K562 (cell line): ENCODE data around the gene KRTAP4-5. TPM values are rescaled to one million over a fixed set of nuclear protein-coding genes. Genes with fewer than 3 reads are reported as not detected.

ENCODE experiments used
- ATAC-seq: fragments of 200-7000 bp; cut with Tn5 transposase; 3 replicates; pipeline ENCODE4 v1.9.1; 2020; ENCODE audit warnings: moderate library complexity
- BruUV-seq: library from RNA; stranded (reverse); fragments of 400-500 nt; replicated peaks from 2 replicates; lab custom pipeline; 2021; lab: Mats Ljungman, UMichigan
- CTCF ChIA-PET: fragments of 300-600 bp; formaldehyde crosslinking; extraction: SDS; loops from one replicate; lab custom pipeline; 2021; ENCODE audit warnings: low intra/inter-chr PET ratio; lab: Yijun Ruan, JAX
- POLR2A ChIA-PET: fragments of 300-600, 350-650 bp; sonication (Branson Sonifier 250); formaldehyde crosslinking; extraction: SDS; loops from one replicate; lab custom pipeline; 2021; ENCODE audit warnings: antibody characterized with exemption, inconsistent platforms; lab: Yijun Ruan, JAX
- DNase-seq, 4 experiments: peaks; one replicate each; pipeline versions ENCODE4 v3.0.0 to v3.0.0-alpha.2; 2011 to 2018; ENCODE audit warnings: low spot score in 3 of 4, mixed read lengths in 3 of 4; ENCODE audit errors: extremely low read depth in 1 of 4
- FAIRE-seq: peaks from 2 replicates; lab custom pipeline; 2011; peaks lifted over from hg19 to GRCh38; lab: Jason Lieb, UNC
- H2AFZ ChIP-seq: 2 replicates; pipeline ENCODE4 v1.6.0; 2011; ENCODE audit warnings: low read depth, low read length, control low read depth, inconsistent platforms
- H3K27ac ChIP-seq: fragments of 200-600 bp; 3 replicates; pipeline ENCODE4 v1.8.0; 2011; ENCODE audit warnings: low read depth, mild to moderate bottlenecking, control low read depth, inconsistent platforms, low read length, moderate library complexity, mixed read lengths; ENCODE audit errors: extremely low read depth
- H3K27me3 ChIP-seq, 2 experiments: fragments of 300-600 bp in 1 of 2; 2 replicates in 1 of 2; 3 replicates in 1 of 2; pipeline versions ENCODE4 v1.6.0 to v1.8.0; 2011; ENCODE audit warnings: inconsistent platforms in 2 of 2, low read length in 2 of 2, mild to moderate bottlenecking in 1 of 2, mixed read lengths in 1 of 2, moderate library complexity in 1 of 2; ENCODE audit not compliant: control insufficient read depth in 2 of 2, insufficient read depth in 2 of 2
- H3K36me3 ChIP-seq: fragments of 300-600 bp; 3 replicates; pipeline ENCODE4 v1.8.0; 2011; ENCODE audit warnings: mild to moderate bottlenecking, low read length, inconsistent platforms; ENCODE audit not compliant: control insufficient read depth, insufficient read depth
- H3K4me1 ChIP-seq, 2 experiments: fragments of 200-600 bp in 1 of 2; replicated peaks in 1 of 2; 2 replicates in 1 of 2; 3 replicates in 1 of 2; pipeline versions ENCODE4 v1.5.1 to v1.8.0; 2011; ENCODE audit warnings: inconsistent platforms in 2 of 2, low read length in 2 of 2, mild to moderate bottlenecking in 1 of 2, mixed read lengths in 1 of 2, moderate library complexity in 1 of 2; ENCODE audit not compliant: control insufficient read depth in 2 of 2, insufficient read depth in 2 of 2
- H3K4me2 ChIP-seq: 2 replicates; pipeline ENCODE4 v1.6.1; 2011; ENCODE audit warnings: low read length, control low read depth, inconsistent platforms, mixed read lengths; ENCODE audit not compliant: insufficient read depth
- H3K4me3 ChIP-seq: fragments of 200-600 bp; sonication (generic), shearing (Covaris generic); 2 replicates; pipeline ENCODE4 v1.5.1; 2016; ENCODE audit warnings: control low read depth, inconsistent platforms
- H3K79me2 ChIP-seq: fragments of 200-600 bp; 3 replicates; pipeline ENCODE4 v1.8.0; 2011; ENCODE audit warnings: low read length, inconsistent platforms; ENCODE audit not compliant: control insufficient read depth, insufficient read depth
- H3K9ac ChIP-seq, 2 experiments: 2 replicates each; pipeline versions ENCODE4 v1.6.0 to v1.6.1; 2011; ENCODE audit warnings: low read depth in 2 of 2, low read length in 2 of 2, control low read depth in 1 of 2, inconsistent platforms in 1 of 2, mild to moderate bottlenecking in 1 of 2, mixed read lengths in 1 of 2; ENCODE audit not compliant: insufficient read depth in 1 of 2
- H3K9me1 ChIP-seq: one replicate; pipeline ENCODE4 v1.6.0; 2011; ENCODE audit warnings: inconsistent platforms, mild to moderate bottlenecking, low read length, moderate library complexity; ENCODE audit not compliant: control insufficient read depth, insufficient read depth
- H3K9me3 ChIP-seq: replicated peaks from 2 replicates; pipeline ENCODE4 v1.5.1; 2011; ENCODE audit warnings: low read depth, low read length, inconsistent platforms; ENCODE audit not compliant: control insufficient read depth, insufficient read depth
- H4K20me1 ChIP-seq: replicated peaks from 2 replicates; pipeline ENCODE4 v1.6.1; 2011; ENCODE audit warnings: low read length, inconsistent platforms, mixed read lengths; ENCODE audit not compliant: control insufficient read depth, insufficient read depth
- PBX2 ChIP-seq, 2 experiments: IDR thresholded peaks in 1 of 2; conservative IDR thresholded peaks in 1 of 2; 2 replicates each; pipeline ENCODE4 v1.6.1; 2016; ENCODE audit warnings: low read depth in 2 of 2, mild to moderate bottlenecking in 1 of 2, missing compliant biosample characterization in 1 of 2, missing genetic modification characterization in 1 of 2, moderate library complexity in 1 of 2
- RAD21 ChIP-seq, 2 experiments: fragments of 250-450 bp in 1 of 2; fragments of 450-650 bp in 1 of 2; sonication (Bioruptor Pico) in 1 of 2; formaldehyde crosslinking in 1 of 2; IDR thresholded peaks in 1 of 2; conservative IDR thresholded peaks in 1 of 2; 2 replicates each; pipeline versions ENCODE4 v1.4.0 to v1.8.0; 2020 to 2022; ENCODE audit warnings: mild to moderate bottlenecking in 2 of 2, moderate library complexity in 1 of 2
- ZNF263 ChIP-seq: sonication (generic); formaldehyde crosslinking; IDR thresholded peaks from 2 replicates; pipeline ENCODE4 v1.8.0; 2022; ENCODE audit warnings: mild to moderate bottlenecking, missing genetic modification reagents, borderline replicate concordance
- WGBS: fragments of 100-300 bp; shearing (Covaris generic); methylation state at CpG from one replicate; pipeline ENCODE4 v1.1.6; 2016; ENCODE audit warnings: low coverage, mixed read lengths; ENCODE audit not compliant: insufficient coverage; ENCODE audit errors: missing lambda C conversion rate; 5-methylcytosine and 5-hydroxymethylcytosine counted together
- in situ Hi-C: fragments of 300-500 bp; cut with MboI; formaldehyde crosslinking; loops from 4 replicates; pipeline ENCODE4 v1.15.0; 2018; ENCODE audit warnings: inconsistent platforms, mixed read lengths
- intact Hi-C: fragments of 100-400 bp; cut with micrococcal nuclease; formaldehyde crosslinking; loops from 2 replicates; pipeline ENCODE4 v1.14.2; 2022
- polyA plus RNA-seq, 8 experiments: library from polyadenylated mRNA; depleted of rRNA in 4 of 8; stranded (reverse) in 5 of 8; unstranded in 3 of 8; fragments of >200 nt; fragmentation: Nextera tagmentation in 2 of 8; fragmentation: Illumina TruSeq in 1 of 8; extraction: Ambion mirVana in 2 of 8; extraction: Trizol in 1 of 8; gene quantifications; 2 replicates each; pipeline versions ENCODE4 v1.2.1 to v1.2.3, GENCODE V29; 2011 to 2014; ENCODE audit warnings: inconsistent platforms in 1 of 8, missing spikeins in 1 of 8
- total RNA-seq, 7 experiments: library from RNA; depleted of rRNA in 6 of 7; stranded (reverse); fragments of >200 nt in 6 of 7; fragmentation: Illumina TruSeq in 2 of 7; extraction: Trizol in 2 of 7; gene quantifications; 2 replicates each; pipeline versions ENCODE4 v1.2.1 to v1.2.3, GENCODE V29; 2011 to 2021; ENCODE audit warnings: low replicate concordance in 1 of 7
- TF ChIP-seq, protein P1 (sequence below): sonication (generic); formaldehyde crosslinking; IDR thresholded peaks from 2 replicates; pipeline ENCODE4 v1.8.1; 2023; ENCODE audit warnings: mild to moderate bottlenecking, missing genetic modification reagents, moderate library complexity
- TF ChIP-seq, protein P2 (sequence below): fragments of 250-450 bp; sonication (Bioruptor Pico); IDR thresholded peaks from 2 replicates; pipeline ENCODE4 v1.6.1; 2021; ENCODE audit warnings: mild to moderate bottlenecking
- TF ChIP-seq, protein P3 (sequence below): sonication (generic); formaldehyde crosslinking; IDR thresholded peaks from 2 replicates; pipeline ENCODE4 v1.8.0; 2022; ENCODE audit warnings: mild to moderate bottlenecking, low read depth, missing genetic modification reagents
- TF ChIP-seq, protein P4 (sequence below): fragments of 450-650 bp; IDR thresholded peaks from 2 replicates; pipeline ENCODE4 v1.7.1; 2018; ENCODE audit warnings: mild to moderate bottlenecking, low read depth; ENCODE audit not compliant: partially characterized antibody

Gene KRTAP4-5
- total and polyA plus RNA-seq, 9 of the 15 experiments (the other 6 are each of a cell fraction or from before 2014, with no cell fraction given), result not detected

GRCh38 chr17:41178341-41178740, 28.7 kb upstream of the KRTAP4-5 start:
- 4% methylated on average over 3 of the region's 3 CpGs for WGBS
- BruUV-seq, result no TSS peak
- no peaks in the 10 kb centered on the region for H3K9me3 ChIP-seq
- in situ Hi-C loops (no loop called here), intact Hi-C loops (no loop called here)
- no peaks in the 10 kb centered on the region for H3K79me2 ChIP-seq
- POLR2A ChIA-PET, result no interaction called here
- H4K20me1 ChIP-seq, result no peaks in the 10 kb centered on the region; the same call in 1 of the 2 replicates
- H3K36me3 ChIP-seq, result no peaks in the 10 kb centered on the region
- DNase-seq (no peak), FAIRE-seq (no peak), ATAC-seq (no peak)
- no peak overlapping the region for H2AFZ ChIP-seq
- H3K4me1 ChIP-seq, result peaks cover 0 to 2% of the 10 kb centered on the region in 2 experiments; a peak in 2 of 5 replicates
- H3K9me1 ChIP-seq, result no peaks in the 10 kb centered on the region
- no peak overlapping the region for H3K27ac ChIP-seq
- H3K9ac ChIP-seq, result no peak overlapping the region
- CTCF ChIA-PET, result no interaction called here
- H3K4me2 ChIP-seq, result no peak overlapping the region
- H3K27me3 ChIP-seq, result peaks cover 3 to 10% of the 10 kb centered on the region in 2 experiments; a peak in 3 of 5 replicates
- H3K4me3 ChIP-seq, result no peak overlapping the region
- TF ChIP-seq, protein P1, sequence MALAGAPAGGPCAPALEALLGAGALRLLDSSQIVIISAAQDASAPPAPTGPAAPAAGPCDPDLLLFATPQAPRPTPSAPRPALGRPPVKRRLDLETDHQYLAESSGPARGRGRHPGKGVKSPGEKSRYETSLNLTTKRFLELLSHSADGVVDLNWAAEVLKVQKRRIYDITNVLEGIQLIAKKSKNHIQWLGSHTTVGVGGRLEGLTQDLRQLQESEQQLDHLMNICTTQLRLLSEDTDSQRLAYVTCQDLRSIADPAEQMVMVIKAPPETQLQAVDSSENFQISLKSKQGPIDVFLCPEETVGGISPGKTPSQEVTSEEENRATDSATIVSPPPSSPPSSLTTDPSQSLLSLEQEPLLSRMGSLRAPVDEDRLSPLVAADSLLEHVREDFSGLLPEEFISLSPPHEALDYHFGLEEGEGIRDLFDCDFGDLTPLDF, result no peak
- TF ChIP-seq PBX2 (CRISPR knock-in tag; IDR thresholded peaks at IDR 0.05; ENCODE audit: low read depth) (no peak), PBX2 (tag; conservative IDR thresholded peaks at IDR 0.05; ENCODE audit: low read depth) (no peak), RAD21 (CRISPR knock-in tag; conservative IDR thresholded peaks at IDR 0.05 in 1 of 2, IDR thresholded peaks at IDR 0.05 in 1 of 2) (no peak), ZNF263 (CRISPR knock-in tag) (no peak)
- TF ChIP-seq, protein P2, sequence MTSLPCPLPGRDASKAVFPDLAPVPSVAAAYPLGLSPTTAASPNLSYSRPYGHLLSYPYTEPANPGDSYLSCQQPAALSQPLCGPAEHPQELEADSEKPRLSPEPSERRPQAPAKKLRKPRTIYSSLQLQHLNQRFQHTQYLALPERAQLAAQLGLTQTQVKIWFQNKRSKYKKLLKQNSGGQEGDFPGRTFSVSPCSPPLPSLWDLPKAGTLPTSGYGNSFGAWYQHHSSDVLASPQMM, result no peak
- TF ChIP-seq, protein P3, sequence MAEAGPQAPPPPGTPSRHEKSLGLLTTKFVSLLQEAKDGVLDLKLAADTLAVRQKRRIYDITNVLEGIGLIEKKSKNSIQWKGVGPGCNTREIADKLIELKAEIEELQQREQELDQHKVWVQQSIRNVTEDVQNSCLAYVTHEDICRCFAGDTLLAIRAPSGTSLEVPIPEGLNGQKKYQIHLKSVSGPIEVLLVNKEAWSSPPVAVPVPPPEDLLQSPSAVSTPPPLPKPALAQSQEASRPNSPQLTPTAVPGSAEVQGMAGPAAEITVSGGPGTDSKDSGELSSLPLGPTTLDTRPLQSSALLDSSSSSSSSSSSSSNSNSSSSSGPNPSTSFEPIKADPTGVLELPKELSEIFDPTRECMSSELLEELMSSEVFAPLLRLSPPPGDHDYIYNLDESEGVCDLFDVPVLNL (CRISPR knock-in tag), result no peak
- TF ChIP-seq, protein P4, sequence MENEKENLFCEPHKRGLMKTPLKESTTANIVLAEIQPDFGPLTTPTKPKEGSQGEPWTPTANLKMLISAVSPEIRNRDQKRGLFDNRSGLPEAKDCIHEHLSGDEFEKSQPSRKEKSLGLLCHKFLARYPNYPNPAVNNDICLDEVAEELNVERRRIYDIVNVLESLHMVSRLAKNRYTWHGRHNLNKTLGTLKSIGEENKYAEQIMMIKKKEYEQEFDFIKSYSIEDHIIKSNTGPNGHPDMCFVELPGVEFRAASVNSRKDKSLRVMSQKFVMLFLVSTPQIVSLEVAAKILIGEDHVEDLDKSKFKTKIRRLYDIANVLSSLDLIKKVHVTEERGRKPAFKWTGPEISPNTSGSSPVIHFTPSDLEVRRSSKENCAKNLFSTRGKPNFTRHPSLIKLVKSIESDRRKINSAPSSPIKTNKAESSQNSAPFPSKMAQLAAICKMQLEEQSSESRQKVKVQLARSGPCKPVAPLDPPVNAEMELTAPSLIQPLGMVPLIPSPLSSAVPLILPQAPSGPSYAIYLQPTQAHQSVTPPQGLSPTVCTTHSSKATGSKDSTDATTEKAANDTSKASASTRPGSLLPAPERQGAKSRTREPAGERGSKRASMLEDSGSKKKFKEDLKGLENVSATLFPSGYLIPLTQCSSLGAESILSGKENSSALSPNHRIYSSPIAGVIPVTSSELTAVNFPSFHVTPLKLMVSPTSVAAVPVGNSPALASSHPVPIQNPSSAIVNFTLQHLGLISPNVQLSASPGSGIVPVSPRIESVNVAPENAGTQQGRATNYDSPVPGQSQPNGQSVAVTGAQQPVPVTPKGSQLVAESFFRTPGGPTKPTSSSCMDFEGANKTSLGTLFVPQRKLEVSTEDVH, result no peak
